ENCODE data around the gene USP7.
A peak's percentile ranks its signal among the peaks of the same experiment; 100 is the strongest.
"Not testable (repeated sequence)": the region's sequence is repeated elsewhere in the genome, so short reads cannot be mapped to it uniquely, and the experiment has no call there.

Gene USP7

GRCh38 chr16:8923199-8923598 lies 40.5 kb downstream of the USP7 start:
- no peak for DNase-seq

DNA sequence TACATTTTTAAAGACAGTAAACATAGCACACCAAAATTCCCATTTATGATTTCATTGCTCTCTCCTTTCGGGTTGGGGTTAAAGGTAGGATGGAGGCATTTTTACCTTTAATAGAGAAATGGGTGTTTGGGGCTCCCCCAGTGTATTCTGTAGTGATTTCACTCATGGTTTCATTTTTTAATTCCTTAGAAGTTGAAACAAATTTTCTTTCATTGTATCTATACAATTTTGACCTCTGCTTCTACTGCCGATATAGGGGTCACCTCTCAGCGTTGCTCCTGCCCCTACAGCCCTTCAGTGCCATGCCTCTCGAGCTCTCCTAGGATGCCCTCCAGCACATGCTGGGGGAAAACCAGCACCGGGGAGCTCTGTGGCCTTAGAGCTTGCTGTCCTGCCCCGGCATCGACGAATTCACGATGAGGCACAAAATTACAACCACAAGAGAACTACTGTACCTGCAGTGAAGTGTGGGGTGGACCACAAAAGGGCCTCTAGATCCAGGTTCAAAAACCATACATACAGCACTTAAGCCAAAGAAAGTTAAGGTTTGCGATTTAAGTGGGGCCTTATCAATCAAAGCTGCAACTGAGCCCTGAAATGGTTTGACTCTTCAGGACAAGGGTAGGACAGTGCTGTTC lies 42.2 kb downstream of the USP7 start:
- DNase-seq, result peak in 1 of 2 experiments; percentile 38

- no peak for DNase-seq
Measured at GRCh38 chr16:8920645-8921346, 42.9 kb downstream of the USP7 start.

- DNase-seq, result no peak
Measured at GRCh38 chr16:8919934-8920462, 43.7 kb downstream of the USP7 start.

DNA sequence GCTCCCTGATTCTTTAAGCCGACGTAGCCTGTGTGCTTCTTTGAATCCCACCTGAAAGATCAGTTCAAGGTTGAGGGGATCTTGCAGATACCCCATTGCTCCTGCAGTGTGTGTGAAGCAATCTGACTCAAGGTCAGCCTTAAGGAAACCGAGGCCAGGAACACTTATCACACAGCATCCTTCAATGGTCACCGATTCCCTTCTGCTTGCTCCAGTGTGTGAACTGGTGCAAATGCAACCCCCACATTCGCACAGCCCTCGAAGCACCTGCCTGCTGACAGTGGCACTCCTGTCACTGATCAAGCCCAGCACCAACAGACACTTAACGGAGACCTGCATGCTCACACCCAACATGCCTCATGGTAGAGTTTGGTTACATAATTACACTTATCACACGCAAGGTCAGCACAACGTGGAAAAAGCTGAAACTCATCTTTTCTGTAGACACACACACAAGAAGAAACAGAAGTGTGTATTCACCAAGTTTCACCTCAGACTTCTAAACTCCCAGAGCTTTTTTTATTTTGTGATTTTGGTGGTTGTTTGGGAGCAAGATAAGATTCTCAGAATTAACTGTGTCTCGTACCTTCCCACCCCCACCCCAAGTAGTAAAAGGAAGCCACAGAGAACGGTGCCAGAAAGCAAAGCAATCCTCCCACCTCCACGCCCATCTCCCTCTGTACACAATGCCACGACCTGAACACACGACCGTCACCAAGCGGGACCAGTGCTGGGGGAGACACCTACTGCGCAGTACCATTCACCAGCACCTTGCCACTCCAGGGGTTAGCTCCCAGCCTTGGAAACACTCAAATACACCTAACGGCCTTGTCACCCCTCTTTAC lies 44.4 kb downstream of the USP7 start:
- DNase-seq, result no peak

DNA sequence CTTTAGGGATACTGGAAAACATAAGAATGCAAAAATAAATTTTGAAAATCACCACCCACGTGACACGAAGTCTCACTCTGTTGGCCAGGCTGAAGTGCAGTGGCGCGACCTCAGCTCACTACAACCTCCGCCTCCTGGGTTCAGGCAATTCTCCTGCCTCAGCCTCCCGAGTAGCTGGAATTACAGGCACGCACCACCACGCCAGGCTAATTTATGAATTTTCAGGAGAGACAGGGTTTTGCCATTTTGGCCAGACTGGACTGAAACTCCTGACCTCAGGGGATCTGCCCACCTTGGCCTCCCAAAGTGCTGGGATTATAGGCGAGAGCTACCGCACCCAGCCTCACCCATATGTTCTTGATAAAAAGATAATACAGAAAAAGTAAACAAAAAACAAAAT lies 46.4 kb downstream of the USP7 start:
- not testable (repeated sequence) for DNase-seq

GRCh38 chr16:8916541-8917225 lies 47.0 kb downstream of the USP7 start:
- DNase-seq, result no peak

DNA sequence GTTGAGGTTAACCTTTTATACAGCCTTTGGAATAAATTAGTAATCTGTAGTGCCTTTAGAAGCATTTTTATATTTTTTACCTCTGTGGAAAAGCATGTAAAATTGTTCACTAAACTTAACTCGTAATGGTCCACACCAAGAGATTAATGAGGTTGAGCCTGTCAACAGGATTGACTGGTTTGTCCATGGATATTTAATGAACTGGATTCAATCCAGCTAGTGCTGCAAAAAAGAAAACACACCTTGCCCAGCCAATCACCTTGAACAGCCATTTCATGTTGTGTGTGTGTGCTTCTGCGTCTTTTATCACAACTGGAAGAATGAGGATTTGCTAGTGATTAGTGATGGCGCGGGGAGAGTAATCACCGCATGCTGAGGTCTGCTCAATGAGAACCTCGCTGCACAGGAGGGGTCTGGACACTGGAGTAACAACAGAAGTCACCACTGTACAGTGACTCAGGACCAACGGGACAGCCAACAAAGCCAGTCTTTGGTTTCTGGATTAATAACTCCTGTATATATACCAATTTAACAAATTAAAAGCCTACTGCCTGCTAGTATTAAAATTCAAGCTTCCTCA lies 47.9 kb downstream of the USP7 start:
- DNase-seq, result no peak

- no peak for DNase-seq
Measured at GRCh38 chr16:8914098-8914497, 49.6 kb downstream of the USP7 start.

GRCh38 chr16:8912793-8913192 lies 50.9 kb downstream of the USP7 start:
- no peak for DNase-seq

DNA sequence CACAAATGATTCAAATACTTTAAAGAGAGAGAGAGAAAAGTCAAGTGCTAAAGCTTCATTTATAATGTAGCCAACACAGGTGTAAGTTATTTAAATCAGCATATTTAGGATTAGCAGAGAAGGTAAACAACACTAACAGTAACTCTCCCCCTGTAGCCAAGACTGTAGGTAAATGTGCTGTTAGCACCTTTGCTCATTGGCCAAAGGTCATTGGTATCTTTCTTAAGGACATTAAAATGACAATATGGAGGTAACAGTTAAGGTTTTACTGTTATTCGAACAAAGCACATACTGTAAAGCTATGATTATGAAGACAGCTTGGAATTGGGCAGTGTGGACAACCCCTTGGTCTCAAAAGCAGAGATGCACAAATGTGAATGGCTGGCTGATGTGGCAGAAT lies 52.9 kb downstream of the USP7 start:
- DNase-seq, result no peak

DNA sequence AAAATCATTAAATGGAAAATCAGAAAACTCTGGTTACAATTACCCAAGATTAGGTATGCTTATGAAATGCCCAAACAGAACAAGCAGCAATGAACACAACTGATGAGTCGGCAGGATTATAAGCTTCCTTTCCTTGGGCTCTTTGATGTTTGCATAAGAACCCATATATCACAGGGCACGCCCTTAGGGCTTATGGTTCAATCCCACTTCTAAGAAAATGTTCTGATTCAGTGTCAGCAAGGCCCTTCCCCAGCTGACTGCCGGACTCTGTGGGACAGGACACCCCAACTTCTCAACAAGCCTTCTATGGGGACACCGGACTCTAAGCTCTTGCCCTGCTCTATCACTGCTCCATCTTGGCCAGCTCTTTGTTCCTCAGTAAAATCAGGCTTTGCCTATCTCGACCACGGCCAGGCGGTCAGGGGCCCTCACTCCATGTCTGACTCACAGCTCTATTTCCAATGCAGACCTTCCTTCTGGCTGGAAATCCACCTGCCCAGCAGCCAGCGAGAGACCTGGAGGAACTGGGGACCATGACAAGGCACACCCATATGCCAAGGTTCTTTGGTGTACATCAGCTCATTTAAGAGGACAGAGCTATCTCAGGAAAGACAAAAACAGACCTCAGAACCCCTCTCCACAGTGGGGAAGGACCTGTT lies 54.8 kb downstream of the USP7 start:
- DNase-seq, result no peak

DNA sequence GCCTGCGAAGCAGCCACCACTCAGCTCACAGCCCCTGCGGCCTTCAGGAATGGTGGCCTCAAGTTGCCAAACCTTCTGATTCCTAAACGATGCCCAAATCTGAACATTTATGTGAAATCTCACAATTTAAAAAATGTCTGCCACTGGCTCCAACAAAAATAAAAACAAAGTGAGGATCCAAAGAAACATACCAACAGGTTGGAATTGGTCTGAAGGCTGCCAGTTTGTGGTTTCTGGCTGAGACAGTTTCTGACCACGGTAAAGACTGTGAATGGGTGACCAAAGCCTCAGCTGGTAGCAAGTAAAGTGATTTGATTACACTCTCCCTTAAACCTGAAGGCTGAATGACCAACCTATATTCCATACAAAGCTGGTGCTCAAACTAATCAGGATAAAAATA lies 56.6 kb downstream of the USP7 start:
- no peak for DNase-seq

DNA sequence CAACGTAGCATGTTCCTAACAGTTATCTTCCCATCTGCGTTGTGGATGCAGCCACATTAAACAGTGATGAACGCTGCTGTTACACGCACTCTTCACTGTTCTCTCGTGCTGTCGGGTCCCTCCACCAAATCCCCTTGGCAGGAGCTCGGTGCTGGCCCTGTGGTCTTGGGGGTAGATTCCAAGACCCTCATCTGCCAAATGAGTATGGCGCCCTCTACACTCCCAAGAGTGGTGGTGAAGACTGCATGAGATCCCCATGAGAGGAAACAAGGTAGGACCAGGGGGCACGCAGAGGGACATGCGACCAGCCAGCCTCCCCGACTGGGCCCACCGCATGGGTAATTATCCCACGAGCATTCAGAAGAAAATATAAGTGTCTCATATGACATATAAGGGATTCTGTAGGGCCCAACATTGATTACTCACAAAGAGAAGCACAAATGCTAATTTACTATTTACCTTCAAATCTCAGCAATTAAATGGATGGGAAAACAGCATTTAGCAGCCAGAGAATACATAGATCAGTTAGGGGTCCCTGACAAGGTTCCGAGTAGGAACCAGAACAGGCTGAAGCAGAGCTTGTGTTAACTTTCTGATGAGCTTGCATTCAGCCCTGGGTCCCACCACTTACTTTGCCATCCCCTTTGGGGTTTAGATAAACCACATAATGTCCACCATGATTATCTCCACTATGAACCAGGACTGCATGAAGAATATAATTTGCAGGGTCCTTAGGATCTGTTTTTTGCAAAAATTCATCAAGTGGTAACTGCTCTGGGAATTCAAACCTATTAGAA lies 57.7 kb downstream of the USP7 start:
- no peak for DNase-seq

DNA sequence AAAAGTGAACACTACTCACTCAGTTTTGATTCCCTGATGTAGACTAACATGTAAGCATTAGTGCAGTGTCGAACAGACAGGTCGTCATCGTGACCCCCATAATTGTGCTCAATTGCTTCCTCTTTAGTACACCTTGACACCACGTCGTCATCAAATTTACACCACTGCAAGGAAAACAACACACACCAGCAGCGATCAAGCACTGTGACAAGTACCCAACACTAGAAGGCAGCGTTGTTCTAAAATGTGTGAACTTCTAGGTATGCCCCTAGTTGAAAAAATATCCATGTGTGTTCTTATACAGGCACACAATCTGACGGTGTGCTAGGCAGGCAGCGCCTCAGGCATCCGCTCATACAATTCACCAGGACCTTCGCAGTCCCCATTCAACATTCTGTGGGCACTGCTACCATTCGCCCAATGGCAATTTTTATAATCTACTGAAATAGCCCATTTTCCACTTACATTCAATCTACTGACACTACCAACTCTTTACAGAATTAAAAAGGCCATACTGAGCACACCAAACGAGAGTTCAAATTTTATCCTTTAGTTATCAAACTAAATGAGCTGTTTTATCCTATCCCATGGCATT lies 58.4 kb downstream of the USP7 start:
- DNase-seq, result no peak

- no peak for DNase-seq
Measured at GRCh38 chr16:8904018-8904430, 59.7 kb downstream of the USP7 start.

- no peak for DNase-seq
Measured at GRCh38 chr16:8903004-8903403, 60.7 kb downstream of the USP7 start.

DNA sequence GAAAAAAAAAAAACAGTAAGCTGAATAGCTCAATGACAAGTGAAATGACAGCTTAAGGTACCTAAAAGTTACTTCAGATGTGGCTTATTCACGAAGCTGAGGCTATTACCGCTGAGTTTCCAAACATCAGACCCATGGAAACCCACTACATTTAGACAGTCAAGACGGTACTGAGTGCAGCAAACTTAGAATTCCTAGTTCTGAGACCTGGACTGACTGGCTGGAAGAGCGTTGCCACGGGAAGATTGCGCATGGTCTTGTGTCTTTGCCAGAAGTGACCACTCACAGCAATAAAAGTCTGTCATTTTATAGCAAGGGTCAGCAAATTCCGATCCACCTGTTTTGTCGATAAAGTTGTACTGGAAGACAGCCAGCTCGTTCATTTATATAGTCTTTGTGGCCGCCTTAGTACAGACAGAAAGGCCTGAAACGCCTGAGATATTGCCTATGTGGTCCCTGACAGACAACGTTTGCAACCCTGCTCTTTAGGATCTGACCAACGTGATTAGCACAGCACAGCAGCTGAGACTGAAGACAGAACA lies 62.3 kb downstream of the USP7 start:
- DNase-seq, result no peak

GRCh38 chr16:8900343-8900742 lies 63.4 kb downstream of the USP7 start:
- no peak for DNase-seq

- DNase-seq, result no peak
Measured at GRCh38 chr16:8899709-8900317, 63.9 kb downstream of the USP7 start.
